ENCODE data around the gene ASMTL. TPM values are rescaled to one million over a fixed set of nuclear protein-coding genes. Genes with fewer than 3 reads are reported as not detected.

The ASMTL gene
- total and polyA plus RNA-seq, 2 of the 13 experiments (the other 11 are each of a cell fraction or from before 2014, with no cell fraction given): 5.6 to 16.3 TPM

GRCh38 chrX:1481636-1482529 lies 29.2 kb upstream of the ASMTL start (continued):
- no peak for TF ChIP-seq ZNF407 (CRISPR knock-in tag; IDR thresholded peaks at IDR 0.05; ENCODE audit: not compliant biosample characterization)
- TF ChIP-seq GABPB1 (CRISPR knock-in tag; IDR thresholded peaks at IDR 0.05): peak; percentile 38
- no peak for TF ChIP-seq U2AF2 (IDR thresholded peaks at IDR 0.05; ENCODE audit: low read depth, low read length)
- peak; percentile 55; the same call in 1 of the 2 replicates for TF ChIP-seq BCL6 (CRISPR knock-in tag; IDR thresholded peaks at IDR 0.05)
- no peak for TF ChIP-seq SMAD1 (CRISPR knock-in tag; IDR thresholded peaks at IDR 0.05; ENCODE audit: borderline replicate concordance, low read depth)
- no peak for TF ChIP-seq PAWR (CRISPR knock-in tag; IDR thresholded peaks at IDR 0.05; ENCODE audit: borderline replicate concordance)
- no peak for TF ChIP-seq AGO1 (IDR thresholded peaks at IDR 0.05; ENCODE audit: low read depth, low read length, poor library complexity, severe bottlenecking)
- no peak; the same call in 1 of the 2 replicates for TF ChIP-seq ZFP91 (CRISPR knock-in tag; IDR thresholded peaks at IDR 0.05; ENCODE audit: borderline replicate concordance)
- TF ChIP-seq ZFP1 (CRISPR knock-in tag; IDR thresholded peaks at IDR 0.05): no peak
- no peak for TF ChIP-seq PAX8 (CRISPR knock-in tag; IDR thresholded peaks at IDR 0.05; ENCODE audit: borderline replicate concordance)
- no peak for TF ChIP-seq TSC22D2 (CRISPR knock-in tag; IDR thresholded peaks at IDR 0.05; ENCODE audit: borderline replicate concordance)
- no peak for TF ChIP-seq BRD4 (CRISPR knock-in tag; IDR thresholded peaks at IDR 0.05)
- no peak for TF ChIP-seq CHD4 (IDR thresholded peaks at IDR 0.05; ENCODE audit: borderline replicate concordance, low read length)
- no peak for TF ChIP-seq ZNF775 (CRISPR knock-in tag; IDR thresholded peaks at IDR 0.05; ENCODE audit: borderline replicate concordance)
- no peak for TF ChIP-seq ZNF121 (CRISPR knock-in tag; IDR thresholded peaks at IDR 0.05)
- no peak for TF ChIP-seq ZNF691 (CRISPR knock-in tag; IDR thresholded peaks at IDR 0.05; ENCODE audit: borderline replicate concordance, low read depth)
- TF ChIP-seq PLSCR1 (CRISPR knock-in tag; IDR thresholded peaks at IDR 0.05; ENCODE audit: borderline replicate concordance): no peak
